Neural progenitor cell (in vitro differentiated cells): ENCODE results near the gene IL20RB. TPM values are rescaled to one million over a fixed set of nuclear protein-coding genes. Genes with fewer than 3 reads are reported as not detected.
A peak's percentile ranks its signal among the peaks of the same experiment; 100 is the strongest.
"Not testable (repeated sequence)": the region's sequence is repeated elsewhere in the genome, so short reads cannot be mapped to it uniquely, and the experiment has no call there.

ENCODE experiments used
- DNase-seq: peaks from one replicate; pipeline ENCODE4 v3.0.0-alpha.2; 2016; ENCODE audit warnings: low spot score
- H2AFZ ChIP-seq: fragments of 200-600 bp; sonication (generic); replicated peaks from 2 replicates; pipeline ENCODE4 v1.6.1; 2016; ENCODE audit warnings: antibody characterized with exemption
- H3F3A ChIP-seq: fragments of 200-600 bp; sonication (generic); 2 replicates; pipeline ENCODE4 v1.6.1; 2016; ENCODE audit warnings: antibody characterized with exemption, low read depth
- H3K27ac ChIP-seq: fragments of 200-600 bp; sonication (generic); 2 replicates; pipeline ENCODE4 v1.5.1; 2016; ENCODE audit warnings: mild to moderate bottlenecking
- H3K27me3 ChIP-seq: fragments of 200-600 bp; sonication (generic); 2 replicates; pipeline ENCODE4 v1.6.1; 2016; ENCODE audit warnings: mild to moderate bottlenecking, moderate library complexity
- H3K36me3 ChIP-seq: fragments of 200-600 bp; sonication (generic); 2 replicates; pipeline ENCODE4 v1.5.1; 2016
- H3K4me1 ChIP-seq: fragments of 200-600 bp; sonication (generic); 2 replicates; pipeline ENCODE4 v1.6.1; 2016; ENCODE audit warnings: mixed run types
- H3K4me2 ChIP-seq: fragments of 200-600 bp; sonication (generic); 2 replicates; pipeline ENCODE4 v1.6.1; 2016
- H3K4me3 ChIP-seq: fragments of 200-600 bp; sonication (generic); 2 replicates; pipeline ENCODE4 v1.5.1; 2016
- H3K79me2 ChIP-seq: fragments of 200-600 bp; sonication (generic); 2 replicates; pipeline ENCODE4 v1.6.1; 2016; ENCODE audit warnings: low read depth
- H3K9ac ChIP-seq: fragments of 200-600 bp; sonication (generic); 2 replicates; pipeline ENCODE4 v1.6.1; 2016
- H3K9me3 ChIP-seq: fragments of 200-600 bp; sonication (generic); 2 replicates; pipeline ENCODE4 v1.5.1; 2016; ENCODE audit warnings: low read depth
- H4K20me1 ChIP-seq: fragments of 200-600 bp; sonication (generic); 2 replicates; pipeline ENCODE4 v1.6.1; 2016; ENCODE audit warnings: low read depth
- H3K27ac Mint-ChIP-seq: 3 replicates; pipeline ENCODE4 v1.8.0; 2021; ENCODE audit warnings: mixed read lengths
- H3K27me3 Mint-ChIP-seq: 2 replicates; pipeline ENCODE4 v1.8.0; 2022; ENCODE audit warnings: low read depth, mild to moderate bottlenecking, inconsistent platforms, moderate library complexity, mixed read lengths; ENCODE audit not compliant: insufficient read depth
- H3K36me3 Mint-ChIP-seq: 3 replicates; pipeline ENCODE4 v1.8.0; 2021; ENCODE audit warnings: mixed read lengths
- H3K4me1 Mint-ChIP-seq: 3 replicates; pipeline ENCODE4 v1.8.0; 2021; ENCODE audit warnings: mixed read lengths
- H3K4me3 Mint-ChIP-seq: 3 replicates; pipeline ENCODE4 v1.8.0; 2021; ENCODE audit warnings: mild to moderate bottlenecking, moderate library complexity, mixed read lengths
- H3K9me3 Mint-ChIP-seq: 3 replicates; pipeline ENCODE4 v1.8.0; 2020; ENCODE audit warnings: mixed read lengths
- EZH2 ChIP-seq: fragments of 200-600 bp; sonication (generic); IDR thresholded peaks from 2 replicates; pipeline ENCODE4 v1.6.1; 2017; ENCODE audit warnings: antibody characterized with exemption, mild to moderate bottlenecking, moderate library complexity
- EZH2phosphoT487 ChIP-seq: fragments of 200-600 bp; sonication (generic); IDR thresholded peaks from 2 replicates; pipeline ENCODE4 v1.6.1; 2017; ENCODE audit warnings: antibody characterized with exemption
- total RNA-seq: library from RNA; depleted of rRNA; stranded (reverse); fragments of >200 nt; gene quantifications from 2 replicates; pipeline ENCODE4 v1.2.3, GENCODE V29; 2015; ENCODE audit warnings: low replicate concordance
- TF ChIP-seq, protein P1 (sequence below): fragments of 200-600 bp; sonication (generic); IDR thresholded peaks from 2 replicates; pipeline ENCODE4 v1.5.1; 2017; ENCODE audit warnings: antibody characterized with exemption, mild to moderate bottlenecking

IL20RB gene
- total RNA-seq, 1 donor from 2014 or later, result 2.5 TPM

DNA sequence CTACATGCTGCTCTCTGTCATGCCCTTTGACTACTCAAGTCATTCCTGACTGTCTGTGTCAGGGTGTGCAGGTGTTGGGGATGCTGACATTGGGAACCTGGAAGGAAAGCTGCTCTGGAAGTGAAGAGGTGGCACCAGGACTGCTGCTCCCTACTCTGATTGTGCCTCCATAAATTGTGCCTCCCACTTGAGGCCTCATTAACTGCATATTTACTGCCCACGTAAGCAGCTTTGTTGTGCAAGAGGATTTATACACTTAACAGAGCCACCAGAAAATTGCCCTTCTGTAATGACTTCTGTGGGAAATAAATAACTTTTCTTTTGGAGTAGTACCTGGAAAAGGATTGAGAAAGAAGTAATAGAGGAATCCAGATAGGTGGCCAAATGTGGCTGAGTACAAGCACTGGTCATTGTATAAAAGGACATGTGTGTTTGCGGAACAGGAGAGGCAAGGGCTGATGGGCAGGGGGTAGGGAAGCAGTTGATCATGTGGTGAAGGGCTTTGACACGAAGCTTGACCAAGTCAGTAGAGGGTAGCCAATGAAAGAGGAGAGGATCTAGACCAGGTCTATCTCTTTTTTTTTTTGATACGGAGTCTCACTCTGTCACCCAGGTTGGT is 24.8 kb downstream of the IL20RB start:
- no peaks in the 10 kb centered on the region for H3K4me1 Mint-ChIP-seq
- no peak for DNase-seq
- no peak overlapping the region for H3K27ac Mint-ChIP-seq

DNA sequence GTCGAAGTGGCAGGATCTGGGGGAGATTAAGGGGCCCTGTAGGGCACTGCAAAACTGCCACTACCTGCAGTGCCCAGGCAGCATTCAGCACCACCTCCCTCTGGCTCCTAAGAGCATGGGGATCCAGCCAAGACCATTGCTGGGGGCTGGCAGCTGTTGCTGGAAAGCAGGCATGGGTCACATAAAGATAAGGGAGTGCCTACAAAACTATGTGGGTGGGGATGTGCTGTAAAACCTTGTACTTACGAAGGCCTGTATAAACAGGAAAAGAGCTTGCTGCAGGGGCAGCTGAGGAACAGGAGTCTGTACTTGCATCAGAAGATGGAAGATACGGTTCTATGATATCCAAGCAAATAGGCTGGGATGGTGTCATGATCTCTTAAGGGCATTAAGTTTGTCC is 27.1 kb downstream of the IL20RB start:
- Histone ChIP-seq H3K36me3 (no peaks in the 10 kb centered on the region), H3F3A (no peaks in the 10 kb centered on the region), H3K4me1 (no peaks in the 10 kb centered on the region), H3K27me3 (no peaks in the 10 kb centered on the region), H3K9ac (no peak overlapping the region), H3K4me3 (no peak overlapping the region), H3K9me3 (no peaks in the 10 kb centered on the region), H3K79me2 (no peaks in the 10 kb centered on the region), H2AFZ (no peak overlapping the region), H3K27ac (no peak overlapping the region), H3K4me2 (no peak overlapping the region), H4K20me1 (no peaks in the 10 kb centered on the region)
- H3K9me3 Mint-ChIP-seq, result peaks cover 9% of the 10 kb centered on the region
- no peaks in the 10 kb centered on the region for H3K4me1 Mint-ChIP-seq
- H3K4me3 Mint-ChIP-seq, result no peak overlapping the region
- peak overlapping the region; percentile 1 for H3K27ac Mint-ChIP-seq
- TF ChIP-seq EZH2phosphoT487 (no peak), EZH2 (no peak)
- TF ChIP-seq, protein P1, sequence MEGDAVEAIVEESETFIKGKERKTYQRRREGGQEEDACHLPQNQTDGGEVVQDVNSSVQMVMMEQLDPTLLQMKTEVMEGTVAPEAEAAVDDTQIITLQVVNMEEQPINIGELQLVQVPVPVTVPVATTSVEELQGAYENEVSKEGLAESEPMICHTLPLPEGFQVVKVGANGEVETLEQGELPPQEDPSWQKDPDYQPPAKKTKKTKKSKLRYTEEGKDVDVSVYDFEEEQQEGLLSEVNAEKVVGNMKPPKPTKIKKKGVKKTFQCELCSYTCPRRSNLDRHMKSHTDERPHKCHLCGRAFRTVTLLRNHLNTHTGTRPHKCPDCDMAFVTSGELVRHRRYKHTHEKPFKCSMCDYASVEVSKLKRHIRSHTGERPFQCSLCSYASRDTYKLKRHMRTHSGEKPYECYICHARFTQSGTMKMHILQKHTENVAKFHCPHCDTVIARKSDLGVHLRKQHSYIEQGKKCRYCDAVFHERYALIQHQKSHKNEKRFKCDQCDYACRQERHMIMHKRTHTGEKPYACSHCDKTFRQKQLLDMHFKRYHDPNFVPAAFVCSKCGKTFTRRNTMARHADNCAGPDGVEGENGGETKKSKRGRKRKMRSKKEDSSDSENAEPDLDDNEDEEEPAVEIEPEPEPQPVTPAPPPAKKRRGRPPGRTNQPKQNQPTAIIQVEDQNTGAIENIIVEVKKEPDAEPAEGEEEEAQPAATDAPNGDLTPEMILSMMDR, result no peak
- H3K27me3 Mint-ChIP-seq, result no peaks in the 10 kb centered on the region
- H3K36me3 Mint-ChIP-seq, result peaks cover 7% of the 10 kb centered on the region
- DNase-seq, result no peak

More for the DNA sequence above, 24.8 kb downstream of the IL20RB start:
- Mint-ChIP-seq H3K36me3 (peaks cover 7% of the 10 kb centered on the region), H3K9me3 (peaks cover 5% of the 10 kb centered on the region), H3K27me3 (no peaks in the 10 kb centered on the region), H3K4me3 (no peak overlapping the region)
- no peak overlapping the region for H3K4me2 ChIP-seq
- H3K4me3 ChIP-seq, result no peak overlapping the region
- TF ChIP-seq EZH2 (no peak), EZH2phosphoT487 (no peak)
- TF ChIP-seq, protein P1, result no peak
- no peak overlapping the region for H3K27ac ChIP-seq
- no peaks in the 10 kb centered on the region for H3K4me1 ChIP-seq
- H4K20me1 ChIP-seq, result no peaks in the 10 kb centered on the region
- H3K36me3 ChIP-seq, result no peaks in the 10 kb centered on the region
- no peak overlapping the region for H3K9ac ChIP-seq
- H2AFZ ChIP-seq, result no peak overlapping the region
- no peaks in the 10 kb centered on the region for H3K79me2 ChIP-seq
- no peaks in the 10 kb centered on the region for H3F3A ChIP-seq
- no peaks in the 10 kb centered on the region for H3K27me3 ChIP-seq
- no peaks in the 10 kb centered on the region for H3K9me3 ChIP-seq

DNA sequence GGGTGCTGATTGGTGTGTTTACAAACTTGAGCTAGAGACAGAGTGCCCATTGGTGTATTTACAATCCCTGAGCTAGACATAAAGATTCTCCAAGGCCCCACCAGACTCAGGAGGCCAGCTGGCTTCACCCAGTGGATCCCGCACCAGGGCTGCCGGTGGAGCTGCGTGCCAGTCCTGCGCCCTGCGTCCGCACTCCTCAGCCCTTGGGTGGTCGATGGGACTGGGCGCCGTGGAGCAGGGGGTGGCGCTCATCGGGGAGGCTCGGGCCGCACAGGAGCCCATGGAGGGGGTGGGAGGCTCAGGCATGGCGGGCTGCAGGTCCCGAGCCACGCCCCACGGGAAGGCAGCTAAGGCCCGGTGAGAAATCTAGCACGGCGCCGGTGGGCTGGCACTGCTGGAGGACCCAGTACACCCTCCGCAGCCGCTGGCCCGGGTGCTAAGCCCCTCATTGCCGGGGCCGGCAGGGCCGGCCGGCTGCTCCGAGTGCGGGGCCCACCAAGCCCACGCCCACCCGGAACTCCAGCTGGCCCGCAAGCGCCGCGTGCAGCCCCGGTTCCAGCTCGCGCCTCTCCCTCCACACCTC is 29.7 kb downstream of the IL20RB start:
- peak overlapping the region; percentile 48 for H3K4me3 Mint-ChIP-seq
- H3K36me3 ChIP-seq, H3K27ac ChIP-seq, H3K9me3 Mint-ChIP-seq, DNase-seq, H3K9ac ChIP-seq, H3K4me3 ChIP-seq, H3K36me3 Mint-ChIP-seq, H3K79me2 ChIP-seq, H2AFZ ChIP-seq, H3K9me3 ChIP-seq, H3F3A ChIP-seq, H3K27me3 ChIP-seq, H3K27ac Mint-ChIP-seq, H4K20me1 ChIP-seq, H3K4me2 ChIP-seq, H3K27me3 Mint-ChIP-seq, H3K4me1 Mint-ChIP-seq, H3K4me1 ChIP-seq: not testable (repeated sequence)

DNA sequence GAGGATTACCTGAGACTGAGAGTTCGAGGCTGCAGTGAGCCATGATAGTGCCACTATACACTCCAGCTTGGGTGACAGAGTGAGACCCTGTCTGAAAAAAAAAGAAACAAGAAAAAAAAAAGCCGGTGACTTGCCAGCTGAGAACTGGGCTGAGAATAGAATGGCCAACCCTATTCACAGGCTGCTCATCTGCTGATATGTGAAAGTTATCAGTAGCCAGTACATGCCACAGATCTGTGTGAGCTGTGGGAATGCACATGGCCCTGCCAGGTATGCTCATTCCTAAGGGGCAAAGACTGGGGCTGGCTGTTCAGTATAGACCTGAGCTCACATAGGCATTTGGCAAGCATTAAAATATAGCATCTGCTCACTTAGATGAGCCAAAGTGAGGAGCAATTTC is 30.9 kb downstream of the IL20RB start:
- Mint-ChIP-seq H3K27ac (no peak overlapping the region), H3K27me3 (peaks cover 4% of the 10 kb centered on the region), H3K36me3 (peaks cover 7% of the 10 kb centered on the region), H3K9me3 (peaks cover 9% of the 10 kb centered on the region), H3K4me3 (no peak overlapping the region), H3K4me1 (no peaks in the 10 kb centered on the region)
- DNase-seq, result no peak
- Histone ChIP-seq H3K4me1 (no peaks in the 10 kb centered on the region), H3K9ac (no peak overlapping the region), H3K4me2 (no peak overlapping the region), H3F3A (no peaks in the 10 kb centered on the region), H3K36me3 (no peaks in the 10 kb centered on the region), H2AFZ (no peak overlapping the region), H4K20me1 (no peaks in the 10 kb centered on the region), H3K9me3 (no peaks in the 10 kb centered on the region), H3K79me2 (no peaks in the 10 kb centered on the region), H3K27ac (no peak overlapping the region), H3K27me3 (no peaks in the 10 kb centered on the region), H3K4me3 (no peak overlapping the region)
- TF ChIP-seq, protein P1, result no peak
- TF ChIP-seq EZH2phosphoT487 (no peak), EZH2 (no peak)
